Skin epidermis (tissue), 12 donors: ENCODE measurements around the gene C19orf25.
"Not testable (repeated sequence)": the region's sequence is repeated elsewhere in the genome, so short reads cannot be mapped to it uniquely, and the experiment has no call there.

Experiments used
- H3K27ac ChIP-seq, 21 experiments: fragments of 200-600 bp; sonication (generic) in 11 of 21; one replicate each; pipeline ENCODE4 v1.5.0; 2020; ENCODE audit warnings: mild to moderate bottlenecking in 3 of 21, inconsistent platforms in 2 of 21, moderate library complexity in 2 of 21
- H3K4me3 ChIP-seq, 7 experiments: fragments of 200-600 bp; sonication (generic) in 2 of 7; one replicate each; pipeline ENCODE4 v1.5.0; 2020; ENCODE audit warnings: inconsistent platforms in 2 of 7, mild to moderate bottlenecking in 2 of 7, moderate library complexity in 1 of 7

C19orf25 gene

GRCh38 chr19:1483131-1483978 is 4.3 kb upstream of the C19orf25 start:
- H3K4me3 ChIP-seq, result no peak overlapping the region

GRCh38 chr19:1482361-1483130 is 3.5 kb upstream of the C19orf25 start:
- Histone ChIP-seq H3K27ac (no peak overlapping the region), H3K4me3 (no peak overlapping the region)

More at GRCh38 chr19:1483131-1483978, 4.3 kb upstream of the C19orf25 start:
- H3K27ac ChIP-seq, result no peak overlapping the region

- Histone ChIP-seq H3K4me3 (no peak overlapping the region), H3K27ac (no peak overlapping the region)
These were observed 2.9 kb upstream of the C19orf25 start for GRCh38 chr19:1481893-1482360.

GRCh38 chr19:1481224-1481892 is 2.3 kb upstream of the C19orf25 start:
- H3K27ac ChIP-seq, result no peak overlapping the region

GRCh38 chr19:1477056-1477455 is 2.0 kb downstream of the C19orf25 start:
- H3K27ac ChIP-seq, result not testable (repeated sequence)

More at GRCh38 chr19:1481224-1481892, 2.3 kb upstream of the C19orf25 start:
- no peak overlapping the region for H3K4me3 ChIP-seq

GRCh38 chr19:1475751-1476437 is 3.1 kb downstream of the C19orf25 start:
- Histone ChIP-seq H3K4me3 (no peak overlapping the region), H3K27ac (no peak overlapping the region)

More at GRCh38 chr19:1477056-1477455, 2.0 kb downstream of the C19orf25 start:
- H3K4me3 ChIP-seq, result not testable (repeated sequence)

- Histone ChIP-seq H3K4me3 (no peak overlapping the region), H3K27ac (no peak overlapping the region)
These were observed 4.2 kb downstream of the C19orf25 start for GRCh38 chr19:1474765-1475351.

- no peak overlapping the region for H3K4me3 ChIP-seq
These were observed 4.8 kb downstream of the C19orf25 start for GRCh38 chr19:1474011-1474764.

GRCh38 chr19:1473085-1473851 is 5.7 kb downstream of the C19orf25 start:
- H3K4me3 ChIP-seq, result no peak overlapping the region
- H3K27ac ChIP-seq, result no peak overlapping the region

More at GRCh38 chr19:1474011-1474764, 4.8 kb downstream of the C19orf25 start:
- H3K27ac ChIP-seq, result no peak overlapping the region

- no peak overlapping the region for H3K27ac ChIP-seq
- no peak overlapping the region for H3K4me3 ChIP-seq
These were observed 6.6 kb downstream of the C19orf25 start for GRCh38 chr19:1472231-1473084.

GRCh38 chr19:1471515-1472160 is 7.4 kb downstream of the C19orf25 start:
- Histone ChIP-seq H3K27ac (no peak overlapping the region), H3K4me3 (peak overlapping the region in 1 of 7 experiments; percentile 41)

GRCh38 chr19:1471010-1471514 is 8.0 kb downstream of the C19orf25 start:
- Histone ChIP-seq H3K27ac (no peak overlapping the region), H3K4me3 (peak overlapping the region; percentile 15 to 42 (median 27))

GRCh38 chr19:1470305-1471009 is 8.6 kb downstream of the C19orf25 start:
- Histone ChIP-seq H3K4me3 (peak overlapping the region; percentile 15 to 42 (median 27)), H3K27ac (peak overlapping the region in 2 of 21 experiments; percentile 12 to 18)

- Histone ChIP-seq H3K27ac (peak overlapping the region in 1 of 21 experiments; percentile 12), H3K4me3 (peak overlapping the region; percentile 15 to 42 (median 27))
These were observed 9.0 kb downstream of the C19orf25 start for GRCh38 chr19:1470055-1470304.

- Histone ChIP-seq H3K4me3 (peak overlapping the region; percentile 15 to 42 (median 27)), H3K27ac (peak overlapping the region in 1 of 21 experiments; percentile 12)
These were observed 9.6 kb downstream of the C19orf25 start for GRCh38 chr19:1469255-1470054.
